Measurements from ENCODE around the gene ZNF618.
"Not testable (repeated sequence)": the region's sequence is repeated elsewhere in the genome, so short reads cannot be mapped to it uniquely, and the experiment has no call there.

DNA sequence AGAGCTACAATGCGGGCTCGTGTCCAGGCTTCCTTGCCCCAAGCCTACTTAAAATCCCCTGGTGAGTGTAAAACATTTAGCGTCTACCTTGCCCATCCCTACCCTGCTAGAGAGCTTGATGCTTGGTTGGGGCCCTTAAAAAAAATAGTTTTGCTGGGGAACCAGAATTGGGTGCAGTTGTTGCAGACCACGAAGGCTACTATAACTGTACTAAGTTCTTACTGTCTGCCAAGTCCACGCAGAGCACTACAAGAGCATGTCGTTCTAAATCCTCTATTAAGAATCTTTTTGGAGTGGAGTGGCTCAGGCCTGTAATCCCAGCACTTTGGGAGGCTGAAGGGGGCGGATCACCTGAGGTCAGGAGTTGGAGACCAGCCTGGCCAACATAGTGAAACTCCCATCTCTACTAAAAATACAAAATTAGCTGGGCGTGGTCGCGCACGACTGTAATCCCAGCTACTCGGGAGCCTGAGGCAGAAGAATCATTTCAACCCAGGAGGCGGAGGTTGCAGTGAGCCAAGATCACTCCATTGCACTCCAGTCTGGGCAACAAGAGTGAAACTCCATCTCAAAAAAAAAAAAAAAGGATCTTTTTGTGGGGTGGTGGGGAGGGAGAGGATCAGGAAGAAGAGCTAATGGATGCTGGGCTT, 206.8 kb downstream of the ZNF618 start:
- TF ChIP-seq, protein P1, sequence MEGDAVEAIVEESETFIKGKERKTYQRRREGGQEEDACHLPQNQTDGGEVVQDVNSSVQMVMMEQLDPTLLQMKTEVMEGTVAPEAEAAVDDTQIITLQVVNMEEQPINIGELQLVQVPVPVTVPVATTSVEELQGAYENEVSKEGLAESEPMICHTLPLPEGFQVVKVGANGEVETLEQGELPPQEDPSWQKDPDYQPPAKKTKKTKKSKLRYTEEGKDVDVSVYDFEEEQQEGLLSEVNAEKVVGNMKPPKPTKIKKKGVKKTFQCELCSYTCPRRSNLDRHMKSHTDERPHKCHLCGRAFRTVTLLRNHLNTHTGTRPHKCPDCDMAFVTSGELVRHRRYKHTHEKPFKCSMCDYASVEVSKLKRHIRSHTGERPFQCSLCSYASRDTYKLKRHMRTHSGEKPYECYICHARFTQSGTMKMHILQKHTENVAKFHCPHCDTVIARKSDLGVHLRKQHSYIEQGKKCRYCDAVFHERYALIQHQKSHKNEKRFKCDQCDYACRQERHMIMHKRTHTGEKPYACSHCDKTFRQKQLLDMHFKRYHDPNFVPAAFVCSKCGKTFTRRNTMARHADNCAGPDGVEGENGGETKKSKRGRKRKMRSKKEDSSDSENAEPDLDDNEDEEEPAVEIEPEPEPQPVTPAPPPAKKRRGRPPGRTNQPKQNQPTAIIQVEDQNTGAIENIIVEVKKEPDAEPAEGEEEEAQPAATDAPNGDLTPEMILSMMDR (IDR thresholded peaks at IDR 0.05): not testable (repeated sequence)
- not testable (repeated sequence) for TF ChIP-seq POLR2A, EP300 (IDR thresholded peaks at IDR 0.05)

All from ovary (tissue), 3 donors.